Activated T-cell treated with anti-CD3 and anti-CD28 coated beads, Interleukin-2, amount 50 U/mL, for 72 hours (primary cell): Measurements from ENCODE around the gene MAGI2. TPM values are rescaled to one million over a fixed set of nuclear protein-coding genes. Genes with fewer than 3 reads are reported as not detected.

Source experiments
- ATAC-seq, 2 donors: fragments of 150-1000 bp; cut with Tn5 transposase; replicated peaks in 1 of 2; 2 replicates each; pipeline ENCODE4 v1.10.0; 2021; ENCODE audit warnings: moderate library complexity in 2 of 2, mild to moderate bottlenecking in 1 of 2
- DNase-seq, 2 donors: peaks; one replicate each; pipeline ENCODE4 v3.0.0; 2021 to 2022; ENCODE audit warnings: mixed read lengths in 1 of 2
- H3K27ac Mint-ChIP-seq: one replicate; pipeline ENCODE4 v1.8.0; 2022; ENCODE audit warnings: mild to moderate bottlenecking, moderate library complexity, mixed read lengths
- H3K27me3 Mint-ChIP-seq: one replicate; pipeline ENCODE4 v1.8.0; 2022; ENCODE audit warnings: low read depth, mixed read lengths
- H3K36me3 Mint-ChIP-seq, 2 donors: one replicate each; pipeline ENCODE4 v1.8.0; 2022; ENCODE audit warnings: mixed read lengths in 2 of 2, mild to moderate bottlenecking in 1 of 2; ENCODE audit not compliant: insufficient read depth in 2 of 2
- H3K4me1 Mint-ChIP-seq: one replicate; pipeline ENCODE4 v1.8.0; 2022; ENCODE audit warnings: low read depth, mixed read lengths
- H3K4me3 Mint-ChIP-seq, 2 donors: one replicate each; pipeline ENCODE4 v1.8.0; 2022; ENCODE audit warnings: mild to moderate bottlenecking in 2 of 2, mixed read lengths in 2 of 2, moderate library complexity in 2 of 2
- H3K9me3 Mint-ChIP-seq, 2 donors: one replicate each; pipeline ENCODE4 v1.8.0; 2022; ENCODE audit warnings: mixed read lengths in 2 of 2
- total RNA-seq, 2 donors: library from RNA; stranded (reverse); gene quantifications; one replicate each; pipeline ENCODE4 v1.2.3, GENCODE V29; 2022

MAGI2 gene
- total RNA-seq, 2 donors from 2014 or later, result 0.31 to 0.44 TPM

- ATAC-seq (no peak), DNase-seq (no peak)
- Mint-ChIP-seq H3K36me3 (no peaks in the 10 kb centered on the region), H3K9me3 (no peaks in the 10 kb centered on the region), H3K27me3 (no peaks in the 10 kb centered on the region), H3K27ac (no peak overlapping the region), H3K4me3 (no peak overlapping the region), H3K4me1 (no peaks in the 10 kb centered on the region)
These were observed 111.6 kb downstream of the MAGI2 start for GRCh38 chr7:79341902-79342301.

GRCh38 chr7:79340212-79340611, 113.3 kb downstream of the MAGI2 start:
- DNase-seq (no peak), ATAC-seq (no peak)
- Mint-ChIP-seq H3K27me3 (no peaks in the 10 kb centered on the region), H3K4me1 (no peaks in the 10 kb centered on the region), H3K9me3 (no peaks in the 10 kb centered on the region), H3K4me3 (no peak overlapping the region), H3K36me3 (no peaks in the 10 kb centered on the region), H3K27ac (no peak overlapping the region)

GRCh38 chr7:79339208-79339925, 114.1 kb downstream of the MAGI2 start:
- ATAC-seq, result no peak
- H3K27ac Mint-ChIP-seq, result no peak overlapping the region
- H3K4me1 Mint-ChIP-seq, result no peaks in the 10 kb centered on the region

GRCh38 chr7:79337717-79338116, 115.8 kb downstream of the MAGI2 start:
- H3K27ac Mint-ChIP-seq, result no peak overlapping the region
- no peaks in the 10 kb centered on the region for H3K27me3 Mint-ChIP-seq
- H3K4me1 Mint-ChIP-seq, result no peaks in the 10 kb centered on the region
- ATAC-seq (no peak), DNase-seq (no peak)
- no peaks in the 10 kb centered on the region for H3K36me3 Mint-ChIP-seq
- no peaks in the 10 kb centered on the region for H3K9me3 Mint-ChIP-seq
- no peak overlapping the region for H3K4me3 Mint-ChIP-seq

More at GRCh38 chr7:79339208-79339925, 114.1 kb downstream of the MAGI2 start:
- DNase-seq, result no peak
- H3K4me3 Mint-ChIP-seq, result no peak overlapping the region
- H3K9me3 Mint-ChIP-seq, result no peaks in the 10 kb centered on the region
- H3K36me3 Mint-ChIP-seq, result no peaks in the 10 kb centered on the region
- H3K27me3 Mint-ChIP-seq, result no peaks in the 10 kb centered on the region

- H3K4me3 Mint-ChIP-seq, result no peak overlapping the region
- no peaks in the 10 kb centered on the region for H3K4me1 Mint-ChIP-seq
- H3K27me3 Mint-ChIP-seq, result no peaks in the 10 kb centered on the region
- H3K9me3 Mint-ChIP-seq, result no peaks in the 10 kb centered on the region
- H3K27ac Mint-ChIP-seq, result no peak overlapping the region
- DNase-seq (no peak), ATAC-seq (no peak)
- H3K36me3 Mint-ChIP-seq, result no peaks in the 10 kb centered on the region
These were observed 118.6 kb downstream of the MAGI2 start for GRCh38 chr7:79334841-79335240.

- Mint-ChIP-seq H3K4me1 (no peaks in the 10 kb centered on the region), H3K4me3 (no peak overlapping the region), H3K27ac (no peak overlapping the region), H3K27me3 (no peaks in the 10 kb centered on the region), H3K9me3 (no peaks in the 10 kb centered on the region), H3K36me3 (no peaks in the 10 kb centered on the region)
- ATAC-seq (no peak), DNase-seq (no peak)
These were observed 119.1 kb downstream of the MAGI2 start for GRCh38 chr7:79334334-79334733.

GRCh38 chr7:79332091-79332490, 121.4 kb downstream of the MAGI2 start:
- Mint-ChIP-seq H3K4me3 (no peak overlapping the region), H3K36me3 (no peaks in the 10 kb centered on the region), H3K9me3 (no peaks in the 10 kb centered on the region), H3K27ac (no peak overlapping the region), H3K27me3 (no peaks in the 10 kb centered on the region), H3K4me1 (no peaks in the 10 kb centered on the region)
- ATAC-seq, result no peak
- no peak for DNase-seq

- ATAC-seq (no peak), DNase-seq (no peak)
- Mint-ChIP-seq H3K36me3 (no peaks in the 10 kb centered on the region), H3K9me3 (no peaks in the 10 kb centered on the region), H3K27me3 (no peaks in the 10 kb centered on the region), H3K4me1 (no peaks in the 10 kb centered on the region), H3K27ac (no peak overlapping the region), H3K4me3 (no peak overlapping the region)
These were observed 124.0 kb downstream of the MAGI2 start for GRCh38 chr7:79329464-79329863.

- H3K36me3 Mint-ChIP-seq, result no peaks in the 10 kb centered on the region
- no peak for DNase-seq
- no peak overlapping the region for H3K4me3 Mint-ChIP-seq
- H3K4me1 Mint-ChIP-seq, result no peaks in the 10 kb centered on the region
- ATAC-seq, result no peak
- peaks cover 0 to 8% of the 10 kb centered on the region in 2 donors for H3K9me3 Mint-ChIP-seq
- H3K27ac Mint-ChIP-seq, result no peak overlapping the region
- H3K27me3 Mint-ChIP-seq, result no peaks in the 10 kb centered on the region
These were observed 132.6 kb downstream of the MAGI2 start for GRCh38 chr7:79320741-79321473.

- peaks cover 0 to 8% of the 10 kb centered on the region in 2 donors for H3K9me3 Mint-ChIP-seq
- no peak overlapping the region for H3K4me3 Mint-ChIP-seq
- DNase-seq (no peak), ATAC-seq (no peak)
- H3K27me3 Mint-ChIP-seq, result no peaks in the 10 kb centered on the region
- no peaks in the 10 kb centered on the region for H3K36me3 Mint-ChIP-seq
- no peaks in the 10 kb centered on the region for H3K4me1 Mint-ChIP-seq
- H3K27ac Mint-ChIP-seq, result no peak overlapping the region
These were observed 134.1 kb downstream of the MAGI2 start for GRCh38 chr7:79319369-79319768.

GRCh38 chr7:79317728-79318127, 135.7 kb downstream of the MAGI2 start:
- Mint-ChIP-seq H3K27me3 (no peaks in the 10 kb centered on the region), H3K9me3 (peaks cover 0 to 4% of the 10 kb centered on the region in 2 donors), H3K36me3 (no peaks in the 10 kb centered on the region), H3K4me3 (no peak overlapping the region), H3K4me1 (no peaks in the 10 kb centered on the region), H3K27ac (no peak overlapping the region)
- DNase-seq (no peak), ATAC-seq (no peak)

GRCh38 chr7:79312022-79312421, 141.4 kb downstream of the MAGI2 start:
- DNase-seq (no peak), ATAC-seq (no peak)
- no peaks in the 10 kb centered on the region for H3K36me3 Mint-ChIP-seq
- no peaks in the 10 kb centered on the region for H3K4me1 Mint-ChIP-seq
- no peaks in the 10 kb centered on the region for H3K27me3 Mint-ChIP-seq
- no peak overlapping the region for H3K4me3 Mint-ChIP-seq
- H3K9me3 Mint-ChIP-seq, result no peaks in the 10 kb centered on the region
- H3K27ac Mint-ChIP-seq, result no peak overlapping the region

GRCh38 chr7:79308192-79308591, 145.3 kb downstream of the MAGI2 start:
- ATAC-seq, result no peak
- no peak overlapping the region for H3K27ac Mint-ChIP-seq
- no peaks in the 10 kb centered on the region for H3K27me3 Mint-ChIP-seq
- no peaks in the 10 kb centered on the region for H3K4me1 Mint-ChIP-seq
- no peak overlapping the region for H3K4me3 Mint-ChIP-seq
- H3K9me3 Mint-ChIP-seq, result no peaks in the 10 kb centered on the region
- DNase-seq, result no peak
- no peaks in the 10 kb centered on the region for H3K36me3 Mint-ChIP-seq

- H3K4me1 Mint-ChIP-seq, result no peaks in the 10 kb centered on the region
- H3K9me3 Mint-ChIP-seq, result no peaks in the 10 kb centered on the region
- H3K27ac Mint-ChIP-seq, result no peak overlapping the region
- DNase-seq, result no peak
- H3K36me3 Mint-ChIP-seq, result no peaks in the 10 kb centered on the region
- ATAC-seq, result no peak
- no peak overlapping the region for H3K4me3 Mint-ChIP-seq
- no peaks in the 10 kb centered on the region for H3K27me3 Mint-ChIP-seq
These were observed 146.1 kb downstream of the MAGI2 start for GRCh38 chr7:79307376-79307775.
